ENCODE results near the gene SLC28A3. TPM values are rescaled to one million over a fixed set of nuclear protein-coding genes. Genes with fewer than 3 reads are reported as not detected.

SLC28A3 gene
- total and polyA plus RNA-seq, 2 experiments from 2014 or later = not detected

DNA sequence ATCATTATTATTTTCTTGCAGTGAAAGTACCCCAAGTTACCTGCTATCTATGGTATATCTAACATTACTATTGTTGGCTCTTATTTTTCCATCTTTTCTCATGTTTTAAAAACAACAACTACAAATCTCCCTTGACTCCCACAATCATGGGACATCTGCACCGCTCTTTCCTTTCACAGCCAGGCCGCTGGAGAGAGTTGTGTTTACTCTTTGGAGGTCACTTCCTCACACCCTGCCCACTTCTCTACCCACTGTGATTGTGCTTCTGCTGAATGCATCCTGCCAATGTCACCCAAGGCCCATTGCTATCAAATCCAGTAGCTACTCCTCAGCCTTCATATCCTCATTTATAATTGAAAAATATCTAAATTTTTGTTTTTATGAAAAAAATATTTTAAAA is 29.7 kb downstream of the SLC28A3 start:
- TF ChIP-seq EZH2 (IDR thresholded peaks at IDR 0.05; ENCODE audit: low read depth, unreplicated experiment) = no peak
- no peak for TF ChIP-seq NANOG (IDR thresholded peaks at IDR 0.05; ENCODE audit: borderline replicate concordance)
- no peak for TF ChIP-seq ZNF114 (CRISPR knock-in tag; IDR thresholded peaks at IDR 0.05)
- TF ChIP-seq ZNF331 (CRISPR knock-in tag; IDR thresholded peaks at IDR 0.05; ENCODE audit: low read depth) = no peak
- no peak for TF ChIP-seq POLR2AphosphoS5 (IDR thresholded peaks at IDR 0.05; ENCODE audit: low read depth)
- TF ChIP-seq EZH2phosphoT487 (IDR thresholded peaks at IDR 0.05; ENCODE audit: unreplicated experiment) = no peak
- no peaks in the 10 kb centered on the region for H3K36me3 Mint-ChIP-seq (ENCODE audit: low read depth)
- Histone ChIP-seq H3K4me1 (ENCODE audit: insufficient read depth) (no peaks in the 10 kb centered on the region), H3K4me2 (no peak overlapping the region), H3K27me3 (ENCODE audit: insufficient read depth) (no peaks in the 10 kb centered on the region), H3K36me3 (ENCODE audit: insufficient read depth) (no peaks in the 10 kb centered on the region), H2AFZ (no peak overlapping the region), H3K4me3 (no peak overlapping the region), H3K9me2 (ENCODE audit: insufficient read depth) (0 out of 2 replicates have a peak, but pooled peaks cover 4% of the 10 kb centered on the region), H3F3A (replicated peaks; ENCODE audit: low read depth) (no peaks in the 10 kb centered on the region), H3K27ac (ENCODE audit: low read depth) (no peak overlapping the region), H4K20me1 (replicated peaks; ENCODE audit: insufficient read depth) (no peaks in the 10 kb centered on the region), H3K79me2 (replicated peaks; ENCODE audit: insufficient read depth) (no peaks in the 10 kb centered on the region)
- no peak overlapping the region for H3K4me3 Mint-ChIP-seq
- no peak for DNase-seq (ENCODE audit: low spot score)
- H3K9me3 Mint-ChIP-seq = no peaks in the 10 kb centered on the region
- ATAC-seq = no peak
- no peak overlapping the region for H3K27ac Mint-ChIP-seq
- H3K27me3 Mint-ChIP-seq (ENCODE audit: insufficient read depth, low read depth, poor library complexity) = peaks cover 3% of the 10 kb centered on the region
- H3K4me1 Mint-ChIP-seq = peaks cover under 1% of the 10 kb centered on the region

DNA sequence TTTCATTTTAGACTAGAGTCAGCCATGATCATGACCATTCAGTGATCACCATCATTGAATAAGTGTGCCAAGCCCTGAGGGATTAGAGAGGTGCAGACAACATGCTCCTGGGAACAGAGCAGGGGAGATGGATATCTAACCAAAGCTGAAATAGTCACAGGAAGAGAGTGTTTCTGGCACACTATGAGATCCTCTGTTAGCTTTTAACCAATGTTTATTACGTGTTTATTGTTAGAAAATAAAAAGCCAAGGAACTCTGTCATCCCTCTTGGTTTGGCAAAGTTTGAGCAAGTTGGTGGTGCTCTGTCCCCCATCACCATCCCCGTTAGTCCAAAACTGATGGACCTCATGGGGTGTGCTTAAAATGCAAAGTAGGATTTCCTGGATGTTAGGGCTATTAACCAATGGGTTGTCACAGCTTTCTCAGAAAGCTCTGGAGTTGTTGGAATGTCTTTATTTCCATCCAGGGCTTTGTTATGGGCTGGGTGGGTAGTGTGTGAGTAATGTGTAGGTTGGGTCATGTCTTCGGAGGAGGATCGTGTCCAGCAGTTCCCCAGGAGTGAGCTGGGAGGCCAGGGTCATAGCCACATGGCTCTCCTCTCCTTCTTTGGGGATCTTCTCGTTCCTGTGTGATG is 34.9 kb downstream of the SLC28A3 start:
- peak; percentile 14 for DNase-seq (ENCODE audit: low spot score)
- H3K9me3 Mint-ChIP-seq = no peaks in the 10 kb centered on the region; the same call in 2 of the 3 replicates
- H3K4me1 Mint-ChIP-seq = peaks cover 8% of the 10 kb centered on the region
- Histone ChIP-seq H3K4me1 (ENCODE audit: insufficient read depth) (no peaks in the 10 kb centered on the region), H3K9me2 (ENCODE audit: insufficient read depth) (0 out of 2 replicates have a peak, but pooled peaks cover 8% of the 10 kb centered on the region), H3F3A (replicated peaks; ENCODE audit: low read depth) (no peaks in the 10 kb centered on the region), H3K4me3 (no peak overlapping the region), H3K36me3 (ENCODE audit: insufficient read depth) (no peaks in the 10 kb centered on the region), H3K27me3 (ENCODE audit: insufficient read depth) (no peaks in the 10 kb centered on the region), H3K79me2 (replicated peaks; ENCODE audit: insufficient read depth) (no peaks in the 10 kb centered on the region), H4K20me1 (replicated peaks; ENCODE audit: insufficient read depth) (no peaks in the 10 kb centered on the region), H2AFZ (no peak overlapping the region), H3K4me2 (no peak overlapping the region), H3K27ac (ENCODE audit: low read depth) (no peak overlapping the region)
- H3K4me3 Mint-ChIP-seq = no peak overlapping the region
- peaks cover 2% of the 10 kb centered on the region for H3K27me3 Mint-ChIP-seq (ENCODE audit: insufficient read depth, low read depth, poor library complexity)
- no peak overlapping the region for H3K27ac Mint-ChIP-seq
- ATAC-seq = no peak; the same call in 2 of the 3 replicates
- no peaks in the 10 kb centered on the region for H3K36me3 Mint-ChIP-seq (ENCODE audit: low read depth)
- no peak for TF ChIP-seq POLR2AphosphoS5 (IDR thresholded peaks at IDR 0.05; ENCODE audit: low read depth)
- TF ChIP-seq, protein P1, sequence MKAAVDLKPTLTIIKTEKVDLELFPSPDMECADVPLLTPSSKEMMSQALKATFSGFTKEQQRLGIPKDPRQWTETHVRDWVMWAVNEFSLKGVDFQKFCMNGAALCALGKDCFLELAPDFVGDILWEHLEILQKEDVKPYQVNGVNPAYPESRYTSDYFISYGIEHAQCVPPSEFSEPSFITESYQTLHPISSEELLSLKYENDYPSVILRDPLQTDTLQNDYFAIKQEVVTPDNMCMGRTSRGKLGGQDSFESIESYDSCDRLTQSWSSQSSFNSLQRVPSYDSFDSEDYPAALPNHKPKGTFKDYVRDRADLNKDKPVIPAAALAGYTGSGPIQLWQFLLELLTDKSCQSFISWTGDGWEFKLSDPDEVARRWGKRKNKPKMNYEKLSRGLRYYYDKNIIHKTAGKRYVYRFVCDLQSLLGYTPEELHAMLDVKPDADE (IDR thresholded peaks at IDR 0.05) = no peak
- no peak for TF ChIP-seq EZH2phosphoT487 (IDR thresholded peaks at IDR 0.05; ENCODE audit: unreplicated experiment)
- no peak for TF ChIP-seq NANOG (IDR thresholded peaks at IDR 0.05; ENCODE audit: borderline replicate concordance)
- TF ChIP-seq, protein P2, sequence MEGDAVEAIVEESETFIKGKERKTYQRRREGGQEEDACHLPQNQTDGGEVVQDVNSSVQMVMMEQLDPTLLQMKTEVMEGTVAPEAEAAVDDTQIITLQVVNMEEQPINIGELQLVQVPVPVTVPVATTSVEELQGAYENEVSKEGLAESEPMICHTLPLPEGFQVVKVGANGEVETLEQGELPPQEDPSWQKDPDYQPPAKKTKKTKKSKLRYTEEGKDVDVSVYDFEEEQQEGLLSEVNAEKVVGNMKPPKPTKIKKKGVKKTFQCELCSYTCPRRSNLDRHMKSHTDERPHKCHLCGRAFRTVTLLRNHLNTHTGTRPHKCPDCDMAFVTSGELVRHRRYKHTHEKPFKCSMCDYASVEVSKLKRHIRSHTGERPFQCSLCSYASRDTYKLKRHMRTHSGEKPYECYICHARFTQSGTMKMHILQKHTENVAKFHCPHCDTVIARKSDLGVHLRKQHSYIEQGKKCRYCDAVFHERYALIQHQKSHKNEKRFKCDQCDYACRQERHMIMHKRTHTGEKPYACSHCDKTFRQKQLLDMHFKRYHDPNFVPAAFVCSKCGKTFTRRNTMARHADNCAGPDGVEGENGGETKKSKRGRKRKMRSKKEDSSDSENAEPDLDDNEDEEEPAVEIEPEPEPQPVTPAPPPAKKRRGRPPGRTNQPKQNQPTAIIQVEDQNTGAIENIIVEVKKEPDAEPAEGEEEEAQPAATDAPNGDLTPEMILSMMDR (conservative IDR thresholded peaks at IDR 0.05; ENCODE audit: low read depth in 2 of 2) = no peak
- no peak for TF ChIP-seq STAT1 (IDR thresholded peaks at IDR 0.05; ENCODE audit: unreplicated experiment)
- TF ChIP-seq REST (IDR thresholded peaks at IDR 0.05; ENCODE audit: unreplicated experiment) = no peak
- TF ChIP-seq ZNF114 (CRISPR knock-in tag; IDR thresholded peaks at IDR 0.05) = no peak
- no peak for TF ChIP-seq JUNB (IDR thresholded peaks at IDR 0.05; ENCODE audit: unreplicated experiment)
- no peak for TF ChIP-seq ZNF331 (CRISPR knock-in tag; IDR thresholded peaks at IDR 0.05; ENCODE audit: low read depth)
- TF ChIP-seq EZH2 (IDR thresholded peaks at IDR 0.05; ENCODE audit: low read depth, unreplicated experiment) = no peak
- no peak for TF ChIP-seq CREB1 (CRISPR knock-in tag; IDR thresholded peaks at IDR 0.05; ENCODE audit: low read depth)

All from GM23338 (cell line).